ACC112 (cell line): Measurements from ENCODE around the gene BPNT1.
A peak's percentile ranks its signal among the peaks of the same experiment; 100 is the strongest.

Experiments
- H2AFZ ChIP-seq: fragments of 200-600 bp; sonication (generic); one replicate; pipeline ENCODE4 v1.6.0; 2017; ENCODE audit warnings: antibody characterized with exemption, low read length; ENCODE audit not compliant: unreplicated experiment
- H3K27ac ChIP-seq: fragments of 200-600 bp; sonication (generic); 2 replicates; pipeline ENCODE4 v1.5.1; 2014; ENCODE audit warnings: low read depth, mild to moderate bottlenecking, antibody characterized with exemption, low read length, moderate library complexity
- H3K27me3 ChIP-seq: fragments of 200-600 bp; sonication (generic); 2 replicates; pipeline ENCODE4 v1.6.1; 2014; ENCODE audit warnings: mild to moderate bottlenecking, antibody characterized with exemption, low read length, moderate library complexity, mixed read lengths; ENCODE audit not compliant: insufficient read depth
- H3K36me3 ChIP-seq: fragments of 200-600 bp; sonication (generic); 2 replicates; pipeline ENCODE4 v1.6.1; 2016; ENCODE audit warnings: mild to moderate bottlenecking, antibody characterized with exemption, low read length, moderate library complexity, mixed read lengths; ENCODE audit not compliant: insufficient read depth
- H3K4me1 ChIP-seq: fragments of 200-600 bp; sonication (generic); one replicate; pipeline ENCODE4 v1.6.1; 2016; ENCODE audit warnings: low read length, mixed read lengths; ENCODE audit not compliant: insufficient read depth, unreplicated experiment, control insufficient read depth
- H3K4me3 ChIP-seq: fragments of 200-600 bp; sonication (generic); 2 replicates; pipeline ENCODE4 v1.5.1; 2014; ENCODE audit warnings: mild to moderate bottlenecking, low read depth, low read length
- H3K79me2 ChIP-seq: fragments of 200-600 bp; sonication (generic); one replicate; pipeline ENCODE4 v1.6.0; 2016; ENCODE audit warnings: low read length; ENCODE audit not compliant: control insufficient read depth, unreplicated experiment, insufficient read depth

The BPNT1 gene

DNA sequence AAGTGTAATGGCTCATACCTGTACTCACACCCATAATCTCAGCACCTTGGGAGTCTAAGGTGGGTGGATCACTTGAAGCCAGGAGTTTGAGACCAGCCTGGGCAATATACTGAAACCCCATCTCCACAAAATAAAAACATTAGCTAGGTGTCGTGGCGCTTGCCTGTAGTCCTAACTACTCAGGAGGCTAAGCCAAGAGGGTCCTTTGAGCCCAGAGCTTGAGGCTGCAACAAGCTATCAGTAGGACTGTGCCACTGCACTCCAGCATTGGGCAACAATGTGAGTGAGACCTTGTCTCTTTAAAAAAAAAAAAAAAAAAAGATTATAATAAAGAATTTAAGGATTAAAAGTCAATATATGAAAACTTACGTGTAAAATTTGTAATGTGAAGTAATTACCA is 11.7 kb downstream of the BPNT1 start:
- no peak overlapping the region for H2AFZ ChIP-seq
- no peak overlapping the region for H3K4me3 ChIP-seq
- no peaks in the 10 kb centered on the region for H3K4me1 ChIP-seq
- no peaks in the 10 kb centered on the region for H3K27me3 ChIP-seq
- H3K36me3 ChIP-seq = peaks cover under 1% of the 10 kb centered on the region
- H3K79me2 ChIP-seq = peaks cover 3% of the 10 kb centered on the region
- no peak overlapping the region for H3K27ac ChIP-seq

DNA sequence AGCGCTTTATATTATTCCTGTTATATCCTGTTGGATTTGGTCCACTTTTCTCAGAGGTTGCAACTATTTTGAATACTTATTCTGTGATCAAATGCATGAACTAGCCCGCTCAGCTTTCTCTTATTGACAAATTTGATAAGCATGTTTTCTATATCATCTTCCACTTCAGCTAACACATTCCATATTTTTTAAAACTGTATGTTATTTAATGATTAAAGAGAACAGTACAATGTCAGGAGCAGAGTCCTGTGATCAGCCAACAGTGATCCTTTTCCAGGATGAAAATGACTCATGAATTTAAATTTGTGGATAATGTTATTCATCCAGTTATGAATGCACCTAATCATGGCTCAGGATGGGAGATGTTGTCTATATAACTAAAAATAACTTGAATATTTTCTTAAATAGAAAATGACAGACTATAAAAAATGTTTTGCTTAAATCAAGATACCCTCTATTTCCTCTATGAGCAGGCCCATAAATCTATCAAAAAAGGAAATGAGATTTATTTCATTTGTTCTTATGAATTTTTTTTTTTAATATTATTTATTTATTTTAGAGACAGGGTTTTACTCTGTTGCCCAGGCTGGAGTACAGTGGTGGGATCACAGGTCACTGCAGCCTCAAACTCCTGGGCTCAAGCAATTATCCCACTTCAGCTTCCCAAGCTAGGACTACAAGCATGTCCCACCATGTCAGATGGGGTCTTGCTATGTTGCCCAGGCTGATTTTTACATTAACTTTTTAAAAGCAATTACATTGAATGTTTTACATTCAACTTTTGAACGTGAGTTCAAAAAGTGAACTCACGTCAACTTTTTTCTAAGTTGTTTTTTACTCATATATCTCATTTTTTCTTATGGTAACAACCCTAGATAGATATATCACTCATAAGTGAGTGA is 12.5 kb downstream of the BPNT1 start:
- no peak overlapping the region for H2AFZ ChIP-seq
- no peak overlapping the region for H3K4me3 ChIP-seq
- H3K79me2 ChIP-seq = peaks cover 3% of the 10 kb centered on the region
- H3K27ac ChIP-seq = no peak overlapping the region
- H3K27me3 ChIP-seq = no peaks in the 10 kb centered on the region
- no peaks in the 10 kb centered on the region for H3K4me1 ChIP-seq
- H3K36me3 ChIP-seq = peaks cover 7% of the 10 kb centered on the region

DNA sequence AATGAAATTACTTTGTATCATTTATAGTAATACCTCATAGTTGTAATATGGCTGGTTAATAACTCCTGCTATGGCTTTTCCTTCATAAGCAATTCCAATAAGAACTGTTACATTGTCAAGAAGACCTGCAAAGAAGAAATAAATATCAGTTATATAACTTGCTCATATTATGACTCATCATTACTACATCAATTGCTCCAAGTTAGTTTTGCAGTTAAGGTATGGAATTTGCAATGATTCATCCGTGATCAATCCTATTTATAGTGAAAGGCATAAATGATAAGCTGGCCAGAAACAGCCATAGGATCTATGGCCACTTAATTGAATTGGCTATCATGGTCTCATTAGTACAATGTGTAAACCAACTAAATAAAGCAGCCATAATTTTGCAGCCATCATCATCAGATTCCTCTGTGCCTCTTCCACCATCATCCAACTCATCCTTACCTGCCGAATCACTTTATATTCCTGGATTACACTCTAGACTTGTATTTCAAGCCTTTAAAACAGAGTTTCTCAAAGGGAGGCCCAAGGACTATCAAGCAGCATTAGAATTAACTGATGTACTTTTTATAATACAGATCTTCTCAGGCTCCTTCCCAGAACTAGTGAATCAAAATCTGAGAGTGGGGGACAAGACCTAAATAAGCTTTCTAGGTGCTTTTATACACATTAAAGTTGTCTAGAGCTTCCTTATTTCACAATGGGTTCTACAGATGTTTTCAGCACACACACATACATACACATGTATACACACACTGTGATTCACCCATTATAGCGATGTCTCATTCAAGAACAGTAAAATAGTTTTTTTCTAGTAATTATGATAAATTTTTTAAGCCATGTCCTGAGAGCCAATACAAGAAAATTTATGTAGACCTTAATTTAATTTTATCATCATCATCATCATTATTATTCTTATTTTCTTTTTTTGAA is 22.1 kb downstream of the BPNT1 start:
- H3K27ac ChIP-seq = no peak overlapping the region
- H3K36me3 ChIP-seq = peaks cover 16% of the 10 kb centered on the region
- no peak overlapping the region for H2AFZ ChIP-seq
- H3K79me2 ChIP-seq = no peaks in the 10 kb centered on the region
- H3K27me3 ChIP-seq = no peaks in the 10 kb centered on the region
- H3K4me3 ChIP-seq = no peak overlapping the region
- H3K4me1 ChIP-seq = peaks cover 8% of the 10 kb centered on the region

DNA sequence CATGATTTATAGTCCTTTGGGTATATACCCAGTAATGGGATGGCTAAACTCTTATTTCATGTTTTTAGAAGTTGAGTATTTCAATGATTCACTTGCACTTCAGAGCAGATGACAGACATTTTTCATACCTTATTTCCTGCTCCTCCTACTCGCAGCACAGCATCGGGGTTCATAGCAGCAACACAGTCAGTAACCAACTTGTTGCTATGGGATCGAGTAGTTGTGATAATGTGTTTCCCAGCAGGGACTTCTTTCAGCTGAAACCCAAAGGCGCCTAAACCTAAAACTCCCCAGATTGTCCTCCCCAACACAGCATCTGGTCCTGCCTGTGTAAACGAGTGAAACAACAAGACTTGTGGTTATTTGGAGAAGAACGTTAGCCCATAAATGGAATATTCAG is 27.0 kb downstream of the BPNT1 start:
- Histone ChIP-seq H3K4me3 (no peak overlapping the region), H3K79me2 (no peaks in the 10 kb centered on the region), H3K27ac (no peak overlapping the region), H3K36me3 (peaks cover 10% of the 10 kb centered on the region), H3K4me1 (peaks cover 6% of the 10 kb centered on the region), H2AFZ (no peak overlapping the region), H3K27me3 (no peaks in the 10 kb centered on the region)

DNA sequence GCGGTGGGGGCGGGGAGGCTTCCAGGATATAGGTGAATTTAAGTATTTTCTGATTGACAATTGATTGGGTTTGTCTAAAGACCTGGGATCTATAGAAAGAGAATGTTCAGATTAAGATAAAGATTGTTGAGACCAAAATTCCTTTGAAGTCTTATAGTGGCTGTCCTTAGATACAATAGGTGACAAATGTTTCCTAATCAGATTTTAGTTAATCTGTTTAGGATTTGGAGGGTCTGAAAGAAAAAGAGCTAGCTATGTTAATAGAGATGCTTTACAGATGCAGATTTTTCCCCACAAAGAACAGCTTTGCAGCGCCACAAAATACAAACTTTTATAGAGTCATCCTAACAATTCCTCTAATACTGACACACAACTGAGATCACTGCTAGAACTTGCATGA is 28.7 kb downstream of the BPNT1 start:
- H3K27me3 ChIP-seq = no peaks in the 10 kb centered on the region
- no peaks in the 10 kb centered on the region for H3K79me2 ChIP-seq
- H3K36me3 ChIP-seq = peaks cover 10% of the 10 kb centered on the region
- no peak overlapping the region for H3K4me3 ChIP-seq
- H2AFZ ChIP-seq = no peak overlapping the region
- no peaks in the 10 kb centered on the region for H3K4me1 ChIP-seq
- no peak overlapping the region for H3K27ac ChIP-seq

DNA sequence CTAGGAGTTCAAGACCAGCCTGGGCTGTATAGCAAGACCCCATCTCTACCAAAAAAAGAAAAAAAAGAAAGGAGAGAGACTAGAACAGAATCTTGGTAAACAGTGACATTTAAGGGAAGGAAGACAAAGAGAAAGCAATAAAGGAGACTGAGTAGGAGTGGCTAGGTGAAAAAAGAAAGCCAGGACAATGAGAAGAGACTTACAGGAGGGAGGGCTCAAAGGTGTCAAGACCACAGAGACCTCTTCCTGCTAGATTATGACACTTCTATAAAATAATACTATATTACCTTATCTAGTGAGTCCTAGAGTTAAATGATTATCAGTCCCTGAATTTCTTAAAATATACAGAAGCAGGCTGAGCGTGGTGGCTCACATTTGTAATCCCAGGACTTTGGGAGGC is 33.2 kb downstream of the BPNT1 start:
- no peak overlapping the region for H2AFZ ChIP-seq
- no peaks in the 10 kb centered on the region for H3K4me1 ChIP-seq
- H3K27me3 ChIP-seq = no peaks in the 10 kb centered on the region
- no peaks in the 10 kb centered on the region for H3K36me3 ChIP-seq
- no peak overlapping the region for H3K4me3 ChIP-seq
- no peak overlapping the region for H3K27ac ChIP-seq
- H3K79me2 ChIP-seq = no peaks in the 10 kb centered on the region

DNA sequence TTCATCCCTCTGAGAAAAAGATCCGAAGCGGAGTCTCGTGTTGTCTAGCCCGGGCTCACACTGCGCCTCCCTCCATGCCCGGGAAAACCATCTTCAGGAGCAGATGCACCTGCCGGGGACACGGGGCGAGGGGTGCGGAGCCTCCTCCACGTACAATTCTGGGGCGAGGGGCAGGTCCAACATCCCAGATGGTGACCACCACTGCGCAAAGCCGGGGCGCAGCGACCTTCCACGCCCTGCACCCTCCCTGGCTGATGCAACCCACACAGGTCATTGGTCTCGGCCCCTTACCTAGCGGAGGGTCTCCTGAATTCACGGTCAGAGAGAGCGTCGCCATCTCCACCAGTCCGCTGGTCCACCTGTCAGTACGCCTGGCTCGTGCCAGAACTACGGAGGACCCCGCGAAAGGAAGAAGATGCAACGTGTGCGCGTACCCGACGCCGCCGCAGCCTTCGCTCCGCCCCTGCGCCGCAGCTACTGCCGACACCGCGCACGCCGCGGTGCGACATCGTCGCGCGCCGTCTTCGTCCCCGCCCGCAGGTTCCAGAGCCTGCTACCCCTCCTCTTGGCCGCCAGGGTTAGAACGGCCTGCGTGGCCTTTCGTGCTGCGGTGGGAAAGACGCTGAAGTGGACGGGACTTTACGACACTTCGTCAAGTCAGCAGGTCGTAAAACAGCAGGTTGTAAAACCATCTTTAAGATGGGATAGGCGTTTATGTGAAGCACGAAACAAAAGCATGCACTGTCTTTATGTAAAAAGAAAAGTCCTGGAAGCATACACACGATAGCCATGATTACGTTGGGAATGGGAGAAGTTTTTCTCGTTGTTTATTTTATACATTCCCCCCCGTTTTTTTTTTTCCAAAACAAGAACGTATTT is 43.3 kb downstream of the BPNT1 start, which contains the start of gene EPRS1:
Gene EPRS1, minus strand, starts transcription at position 454 of the 879 bp plus-strand sequence. Its CDS starts 117 bp downstream, at position 337.
- H3K36me3 ChIP-seq = no peaks in the 10 kb centered on the region
- H2AFZ ChIP-seq = peak within 1 kb of the TSS; percentile 99
- peaks cover 15% of the 10 kb centered on the region for H3K4me1 ChIP-seq
- peak within 1 kb of the TSS; percentile 96 for H3K4me3 ChIP-seq
- no peaks in the 10 kb centered on the region for H3K27me3 ChIP-seq
- peak within 1 kb of the TSS; percentile 60 for H3K27ac ChIP-seq
- peaks cover 48% of the 10 kb centered on the region for H3K79me2 ChIP-seq

DNA sequence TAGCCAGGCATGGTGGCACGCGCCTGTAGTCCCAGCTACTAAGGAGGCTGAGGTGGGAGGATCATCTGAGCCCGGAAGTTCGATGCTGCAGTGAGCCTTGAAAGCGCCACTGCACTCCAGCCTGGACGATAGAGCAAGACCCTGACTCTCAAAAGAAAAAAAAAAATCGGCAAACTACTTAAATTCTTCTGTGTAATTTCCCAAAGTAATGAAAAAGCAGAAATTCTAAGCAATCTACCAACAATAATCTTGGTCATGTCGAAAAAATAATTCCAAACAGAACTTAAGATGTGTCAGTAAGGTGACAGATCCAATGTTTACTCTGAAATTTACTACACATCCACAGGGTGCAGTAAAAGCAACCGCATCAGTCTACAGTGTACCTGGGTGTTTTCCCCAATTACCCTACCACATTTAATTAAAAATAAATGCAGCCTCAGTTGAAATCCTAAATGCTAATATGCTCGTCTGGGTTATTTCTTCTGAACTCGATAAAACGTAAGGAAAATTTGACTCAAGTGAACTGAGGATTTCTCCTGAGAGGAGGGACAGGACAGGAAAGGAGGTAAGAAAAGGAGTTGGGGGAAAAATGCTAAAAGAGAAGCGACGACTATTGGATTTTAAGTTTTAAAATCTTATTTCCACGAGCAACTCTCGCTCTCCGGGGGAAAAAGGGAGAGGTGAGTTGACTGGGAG is 44.1 kb downstream of the BPNT1 start:
- Histone ChIP-seq H3K4me3 (peak overlapping the region; percentile 96), H3K4me1 (peaks cover 15% of the 10 kb centered on the region), H3K79me2 (peaks cover 53% of the 10 kb centered on the region), H2AFZ (peak overlapping the region; percentile 99), H3K27ac (peak overlapping the region; percentile 40), H3K36me3 (no peaks in the 10 kb centered on the region), H3K27me3 (no peaks in the 10 kb centered on the region)

DNA sequence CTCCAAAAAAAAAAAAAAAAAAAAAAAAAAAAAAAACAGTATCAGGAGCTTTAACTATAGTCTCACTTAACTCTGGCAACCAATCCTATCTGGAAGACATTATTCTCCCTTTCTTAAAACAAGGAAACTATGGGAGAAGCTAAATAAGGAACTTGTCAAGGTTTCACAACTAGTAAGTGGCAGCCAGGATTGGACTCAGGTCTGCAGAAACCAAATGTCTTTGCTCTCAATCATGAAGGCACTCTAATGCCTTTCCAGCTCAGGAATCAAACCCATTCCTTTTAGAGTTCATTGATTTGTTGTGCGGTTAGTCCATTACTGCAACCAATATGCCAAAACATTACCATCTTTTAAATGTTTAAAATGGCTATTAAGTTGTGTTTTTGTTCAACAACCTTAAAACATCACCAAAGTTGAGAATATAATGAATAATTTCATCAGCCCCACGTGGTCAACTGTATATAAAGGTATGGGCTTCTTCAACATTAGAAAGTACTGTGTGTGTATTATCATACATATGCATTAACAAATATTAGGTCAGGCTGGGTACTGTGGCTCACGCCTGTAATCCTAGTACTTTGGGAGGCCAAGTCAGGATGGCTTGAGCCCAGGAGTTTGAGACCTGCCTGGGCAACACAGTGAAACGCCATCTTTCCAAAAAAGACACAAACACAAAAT is 44.8 kb downstream of the BPNT1 start:
- no peak overlapping the region for H3K27ac ChIP-seq
- H3K79me2 ChIP-seq = peaks cover 53% of the 10 kb centered on the region

More for the DNA sequence above, 44.8 kb downstream of the BPNT1 start:
- Histone ChIP-seq H2AFZ (no peak overlapping the region), H3K36me3 (no peaks in the 10 kb centered on the region), H3K4me1 (peaks cover 15% of the 10 kb centered on the region), H3K27me3 (no peaks in the 10 kb centered on the region), H3K4me3 (peak overlapping the region; percentile 96)
